ENCODE measurements around the gene ADAMTSL1.

DNA sequence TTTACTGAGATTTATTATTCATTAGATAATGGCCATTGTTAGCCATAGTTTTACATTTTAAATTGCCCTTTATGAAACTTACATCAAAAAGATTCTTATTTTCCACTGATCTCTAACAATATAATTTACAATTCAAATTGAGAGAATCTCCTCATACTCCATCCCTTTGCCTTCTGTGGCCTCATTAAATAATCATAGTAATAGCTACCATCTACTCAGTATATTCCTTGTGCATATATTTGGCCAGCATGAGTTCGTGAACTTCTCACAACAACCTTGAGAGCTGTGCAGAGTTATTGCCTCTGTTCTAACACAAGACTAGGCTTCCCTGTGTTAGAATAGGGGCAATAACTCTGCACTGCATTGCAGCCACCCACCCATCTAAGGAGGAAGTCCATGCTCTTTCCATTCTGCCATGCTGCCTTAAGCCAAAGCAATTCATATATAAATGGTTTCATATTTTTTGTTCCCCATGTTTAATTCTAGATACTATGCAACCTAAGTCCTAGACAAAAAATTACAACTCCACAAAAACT, 99.1 kb downstream of the ADAMTSL1 start:
- no peak for TF ChIP-seq POLR2A (IDR thresholded peaks at IDR 0.05)
- no peak for TF ChIP-seq EP300 (IDR thresholded peaks at IDR 0.05)
- TF ChIP-seq, protein P1, sequence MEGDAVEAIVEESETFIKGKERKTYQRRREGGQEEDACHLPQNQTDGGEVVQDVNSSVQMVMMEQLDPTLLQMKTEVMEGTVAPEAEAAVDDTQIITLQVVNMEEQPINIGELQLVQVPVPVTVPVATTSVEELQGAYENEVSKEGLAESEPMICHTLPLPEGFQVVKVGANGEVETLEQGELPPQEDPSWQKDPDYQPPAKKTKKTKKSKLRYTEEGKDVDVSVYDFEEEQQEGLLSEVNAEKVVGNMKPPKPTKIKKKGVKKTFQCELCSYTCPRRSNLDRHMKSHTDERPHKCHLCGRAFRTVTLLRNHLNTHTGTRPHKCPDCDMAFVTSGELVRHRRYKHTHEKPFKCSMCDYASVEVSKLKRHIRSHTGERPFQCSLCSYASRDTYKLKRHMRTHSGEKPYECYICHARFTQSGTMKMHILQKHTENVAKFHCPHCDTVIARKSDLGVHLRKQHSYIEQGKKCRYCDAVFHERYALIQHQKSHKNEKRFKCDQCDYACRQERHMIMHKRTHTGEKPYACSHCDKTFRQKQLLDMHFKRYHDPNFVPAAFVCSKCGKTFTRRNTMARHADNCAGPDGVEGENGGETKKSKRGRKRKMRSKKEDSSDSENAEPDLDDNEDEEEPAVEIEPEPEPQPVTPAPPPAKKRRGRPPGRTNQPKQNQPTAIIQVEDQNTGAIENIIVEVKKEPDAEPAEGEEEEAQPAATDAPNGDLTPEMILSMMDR (IDR thresholded peaks at IDR 0.05), result no peak
